ENCODE data around the gene SPSB1.

GRCh38 chr1:9296850-9297249, 4.2 kb downstream of the SPSB1 start:
- TF ChIP-seq, protein P1, sequence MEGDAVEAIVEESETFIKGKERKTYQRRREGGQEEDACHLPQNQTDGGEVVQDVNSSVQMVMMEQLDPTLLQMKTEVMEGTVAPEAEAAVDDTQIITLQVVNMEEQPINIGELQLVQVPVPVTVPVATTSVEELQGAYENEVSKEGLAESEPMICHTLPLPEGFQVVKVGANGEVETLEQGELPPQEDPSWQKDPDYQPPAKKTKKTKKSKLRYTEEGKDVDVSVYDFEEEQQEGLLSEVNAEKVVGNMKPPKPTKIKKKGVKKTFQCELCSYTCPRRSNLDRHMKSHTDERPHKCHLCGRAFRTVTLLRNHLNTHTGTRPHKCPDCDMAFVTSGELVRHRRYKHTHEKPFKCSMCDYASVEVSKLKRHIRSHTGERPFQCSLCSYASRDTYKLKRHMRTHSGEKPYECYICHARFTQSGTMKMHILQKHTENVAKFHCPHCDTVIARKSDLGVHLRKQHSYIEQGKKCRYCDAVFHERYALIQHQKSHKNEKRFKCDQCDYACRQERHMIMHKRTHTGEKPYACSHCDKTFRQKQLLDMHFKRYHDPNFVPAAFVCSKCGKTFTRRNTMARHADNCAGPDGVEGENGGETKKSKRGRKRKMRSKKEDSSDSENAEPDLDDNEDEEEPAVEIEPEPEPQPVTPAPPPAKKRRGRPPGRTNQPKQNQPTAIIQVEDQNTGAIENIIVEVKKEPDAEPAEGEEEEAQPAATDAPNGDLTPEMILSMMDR (IDR thresholded peaks at IDR 0.05 in 8 of 11, conservative IDR thresholded peaks at IDR 0.05 in 3 of 11), result no peak
- no peak for TF ChIP-seq POLR2AphosphoS5 (IDR thresholded peaks at IDR 0.05)

All from spleen (tissue), 7 donors.